Gastroesophageal sphincter (tissue), 2 donors: ENCODE measurements around the gene INHA.

Experiments used
- POLR2A ChIP-seq, 2 donors: fragments of 450-650 bp; IDR thresholded peaks; one replicate each; pipeline ENCODE4 v1.6.1; 2017; ENCODE audit warnings: antibody characterized with exemption in 2 of 2, mild to moderate bottlenecking in 2 of 2, moderate library complexity in 1 of 2
- POLR2AphosphoS5 ChIP-seq: sonication (generic); formaldehyde crosslinking; IDR thresholded peaks from one replicate; pipeline ENCODE4 v1.6.1; 2017; ENCODE audit warnings: antibody characterized with exemption

GRCh38 chr2:219595256-219595655, 23.1 kb downstream of the INHA start:
- TF ChIP-seq POLR2A (IDR thresholded peaks at IDR 0.05) (no peak), POLR2AphosphoS5 (no peak)
